Esophagus muscularis mucosa (tissue), 3 donors: Measurements from ENCODE around the gene FAM20A.

Experiments used
- CTCF ChIP-seq, 3 experiments: fragments of 200-600 bp in 2 of 3; fragments of 450-650 bp in 1 of 3; sonication (generic) in 2 of 3; IDR thresholded peaks; one replicate each; pipeline ENCODE4 v1.5.1; 2017 to 2019; ENCODE audit warnings: antibody characterized with exemption in 3 of 3, mild to moderate bottlenecking in 2 of 3, moderate library complexity in 1 of 3
- POLR2A ChIP-seq: fragments of 450-650 bp; IDR thresholded peaks from one replicate; pipeline ENCODE4 v1.6.1; 2017; ENCODE audit warnings: antibody characterized with exemption, moderate library complexity, mild to moderate bottlenecking, low read depth
- POLR2AphosphoS5 ChIP-seq, 2 donors: sonication (generic); formaldehyde crosslinking; IDR thresholded peaks; one replicate each; pipeline ENCODE4 v1.6.1; 2017; ENCODE audit warnings: antibody characterized with exemption in 2 of 2

- TF ChIP-seq CTCF (IDR thresholded peaks at IDR 0.05) (no peak), POLR2AphosphoS5 (IDR thresholded peaks at IDR 0.05) (no peak), POLR2A (no peak)
Measured at GRCh38 chr17:68606451-68607307, 5.5 kb upstream of the FAM20A start.
